B cell (primary cell): ENCODE measurements around the gene GPATCH1. TPM values are rescaled to one million over a fixed set of nuclear protein-coding genes. Genes with fewer than 3 reads are reported as not detected.
"Not testable (repeated sequence)": the region's sequence is repeated elsewhere in the genome, so short reads cannot be mapped to it uniquely, and the experiment has no call there.

Experiments used
- ATAC-seq: fragments of 200-7000 bp; cut with Tn5 transposase; one replicate; pipeline ENCODE4 v1.10.0; 2021; ENCODE audit warnings: low read depth, mild to moderate bottlenecking, moderate number of reproducible peaks, moderate library complexity
- CTCF ChIA-PET: fragments of 350-600 bp; sonication (Branson Sonifier 250); formaldehyde crosslinking; loops from one replicate; lab custom pipeline; 2021; ENCODE audit warnings: antibody characterized with exemption, inconsistent platforms; lab: Charles Lee
- POLR2A ChIA-PET: fragments of 350-600 bp; sonication (Branson Sonifier 250); formaldehyde crosslinking; loops from one replicate; lab custom pipeline; 2021; ENCODE audit warnings: antibody characterized with exemption; lab: Charles Lee
- DNase-seq: peaks from one replicate; pipeline ENCODE4 v3.0.0; 2013
- H2AFZ ChIP-seq: 2 replicates; pipeline ENCODE4 v1.6.1; 2012; ENCODE audit warnings: mild to moderate bottlenecking, low read depth, low read length; ENCODE audit not compliant: insufficient read depth, poor library complexity, severe bottlenecking
- H3K27ac ChIP-seq, 2 donors: 1 replicate in 1 of 2; 2 replicates in 1 of 2; pipeline ENCODE4 v1.5.1; 2012 to 2013; ENCODE audit warnings: low read length in 2 of 2, mild to moderate bottlenecking in 2 of 2, moderate library complexity in 1 of 2
- H3K27me3 ChIP-seq, 4 experiments: fragments of 200-600 bp in 1 of 4; sonication (generic) in 1 of 4; replicated peaks in 1 of 4; 1 replicate in 2 of 4; 2 replicates in 2 of 4; pipeline versions ENCODE4 v1.6.1 to v1.7.0; 2013 to 2016; ENCODE audit warnings: low read length in 3 of 4, mild to moderate bottlenecking in 2 of 4, mixed read lengths in 1 of 4, moderate library complexity in 1 of 4; ENCODE audit not compliant: insufficient read depth in 4 of 4, control insufficient read depth in 3 of 4; ENCODE audit errors: control extremely low read depth in 1 of 4
- H3K36me3 ChIP-seq, 2 experiments: replicated peaks in 1 of 2; 1 replicate in 1 of 2; 2 replicates in 1 of 2; pipeline versions ENCODE4 v1.6.1 to v1.7.1; 2013; ENCODE audit warnings: low read length in 1 of 2; ENCODE audit not compliant: insufficient read depth in 2 of 2, control insufficient read depth in 1 of 2; ENCODE audit errors: control extremely low read depth in 1 of 2, extremely low read depth in 1 of 2
- H3K4me1 ChIP-seq, 2 donors: fragments of 200-600 bp in 1 of 2; sonication (generic) in 1 of 2; 1 replicate in 1 of 2; 2 replicates in 1 of 2; pipeline versions ENCODE4 v1.5.1 to v1.6.1; 2013 to 2017; ENCODE audit warnings: low read length in 2 of 2; ENCODE audit not compliant: control insufficient read depth in 2 of 2, insufficient read depth in 2 of 2
- H3K4me2 ChIP-seq: replicated peaks from 2 replicates; pipeline ENCODE3; 2012; ENCODE audit warnings: mild to moderate bottlenecking, low read depth, low read length; ENCODE audit not compliant: poor library complexity, severe bottlenecking
- H3K4me3 ChIP-seq, 5 experiments: fragments of 200-600 bp in 1 of 5; sonication (generic) in 1 of 5; 1 replicate in 3 of 5; 2 replicates in 2 of 5; pipeline versions ENCODE4 v1.5.1 to v1.7.0; 2011 to 2016; ENCODE audit warnings: low read length in 4 of 5, mild to moderate bottlenecking in 4 of 5, low read depth in 2 of 5, control low read depth in 1 of 5, moderate library complexity in 1 of 5; ENCODE audit not compliant: insufficient read depth in 1 of 5; ENCODE audit errors: control extremely low read depth in 1 of 5, extremely low read depth in 1 of 5
- H3K79me2 ChIP-seq: fragments of 200-600 bp; sonication (generic); one replicate; pipeline ENCODE4 v1.6.0; 2016; ENCODE audit warnings: low read length; ENCODE audit not compliant: control insufficient read depth, insufficient read depth
- H3K9ac ChIP-seq: fragments of 200-600 bp; sonication (generic); 2 replicates; pipeline ENCODE4 v1.6.1; 2017; ENCODE audit warnings: mild to moderate bottlenecking, low read length, moderate library complexity
- H3K9me3 ChIP-seq, 3 donors: one replicate each; pipeline versions ENCODE4 v1.6.1 to v1.7.1; 2013; ENCODE audit warnings: low read length in 2 of 3; ENCODE audit not compliant: control insufficient read depth in 2 of 3, insufficient read depth in 1 of 3; ENCODE audit errors: control extremely low read depth in 1 of 3
- H4K20me1 ChIP-seq: 2 replicates; pipeline ENCODE4 v1.6.0; 2012; ENCODE audit warnings: mild to moderate bottlenecking, low read length; ENCODE audit not compliant: insufficient read depth, control insufficient read depth, poor library complexity, severe bottlenecking
- H3K27ac Mint-ChIP-seq: one replicate; pipeline ENCODE4 v1.8.0; 2021; ENCODE audit warnings: mixed read lengths
- H3K27me3 Mint-ChIP-seq: one replicate; pipeline ENCODE4 v1.8.0; 2021; ENCODE audit warnings: mixed read lengths
- H3K4me1 Mint-ChIP-seq: one replicate; pipeline ENCODE4 v1.8.0; 2021; ENCODE audit warnings: mixed read lengths
- H3K4me3 Mint-ChIP-seq: one replicate; pipeline ENCODE4 v1.8.0; 2021; ENCODE audit warnings: mixed read lengths
- H3K9me3 Mint-ChIP-seq: one replicate; pipeline ENCODE4 v1.8.0; 2022; ENCODE audit warnings: mixed read lengths; ENCODE audit not compliant: insufficient read depth
- EZH2 ChIP-seq: IDR thresholded peaks from 2 replicates; pipeline ENCODE4 v1.6.1; 2012; ENCODE audit warnings: borderline replicate concordance, low read depth, mild to moderate bottlenecking, moderate library complexity, low read length; ENCODE audit not compliant: insufficient read depth, poor library complexity, severe bottlenecking
- WGBS: methylation state at CpG from one replicate; pipeline ENCODE4 v1.1.5; 2013; ENCODE audit warnings: missing lambda C conversion rate; ENCODE audit not compliant: insufficient coverage; 5-methylcytosine and 5-hydroxymethylcytosine counted together
- intact Hi-C: fragments of 100-400 bp; cut with micrococcal nuclease; formaldehyde crosslinking; loops from one replicate; pipeline ENCODE4 v1.10.0; 2022
- polyA plus RNA-seq: library from polyadenylated mRNA; depleted of rRNA; stranded (reverse); fragments of >200 nt; gene quantifications from 2 replicates; pipeline ENCODE4 v1.2.3, GENCODE V29; 2012
- total RNA-seq, 2 donors: library from RNA; stranded (reverse); fragments of 120-200 nt in 1 of 2; gene quantifications; 1 replicate in 1 of 2; 2 replicates in 1 of 2; pipeline versions ENCODE4 v1.2.3 to v1.2.4, GENCODE V29; 2013 to 2022
- TF ChIP-seq, protein P1 (sequence below): fragments of 200-600 bp; IDR thresholded peaks from one replicate; pipeline ENCODE4 v1.8.0; 2022; ENCODE audit warnings: antibody characterized with exemption, mild to moderate bottlenecking

The GPATCH1 gene
- total and polyA plus RNA-seq, 2 donors (not counting 1 experiment from before 2014, with no cell fraction given), result 9.9 to 14.6 TPM

DNA sequence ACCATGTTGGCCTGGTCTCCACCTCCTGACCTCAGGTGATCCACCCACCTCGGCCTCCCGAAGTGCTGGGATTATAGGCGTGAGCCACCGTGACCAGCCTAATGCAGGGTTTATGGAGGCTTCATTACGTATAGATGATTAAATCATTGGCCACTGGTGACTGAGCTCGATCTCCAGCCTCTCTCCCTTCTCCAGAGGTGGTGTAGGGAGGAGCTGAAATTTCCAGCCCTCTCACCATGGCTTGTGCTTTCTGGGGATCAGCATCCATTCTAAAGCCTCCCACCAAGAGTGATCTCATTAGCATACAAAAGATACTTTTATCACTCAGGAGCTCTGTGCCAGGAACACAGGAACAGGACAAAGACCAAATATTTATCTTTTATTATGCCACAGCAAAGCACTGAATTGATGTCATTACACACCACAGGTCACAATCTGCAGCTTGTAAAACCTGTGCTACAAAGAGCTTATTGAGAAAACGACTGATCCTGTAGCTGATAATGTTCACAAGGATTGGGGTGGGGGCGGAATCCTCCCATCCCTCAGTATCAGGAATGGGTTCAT, 48.7 kb upstream of the GPATCH1 start:
- Histone ChIP-seq H3K9me3 (peaks cover 0 to 21% (median 0%) of the 10 kb centered on the region in 3 donors), H2AFZ (no peak overlapping the region), H3K4me1 (no peaks in the 10 kb centered on the region), H3K27me3 (no peaks in the 10 kb centered on the region), H3K36me3 (no peaks in the 10 kb centered on the region), H3K4me2 (no peak overlapping the region), H4K20me1 (no peaks in the 10 kb centered on the region), H3K4me3 (no peak overlapping the region), H3K27ac (no peak overlapping the region), H3K9ac (no peak overlapping the region), H3K79me2 (no peaks in the 10 kb centered on the region)
- ChIA-PET CTCF (interaction anchor here (0.6 kb wide), 1 partner anchor 49 kb away, joined by 5 read pairs; no protein-coding TSS in a partner anchor), POLR2A (no interaction called here)
- intact Hi-C loops, result no loop called here
- DNase-seq (no peak), ATAC-seq (no peak)
- 95% methylated on average over 2 of the region's 8 CpGs for WGBS
- H3K4me3 Mint-ChIP-seq, result no peak overlapping the region
- H3K27ac Mint-ChIP-seq, result no peak overlapping the region
- H3K4me1 Mint-ChIP-seq, result peaks cover 2% of the 10 kb centered on the region
- TF ChIP-seq, protein P1, sequence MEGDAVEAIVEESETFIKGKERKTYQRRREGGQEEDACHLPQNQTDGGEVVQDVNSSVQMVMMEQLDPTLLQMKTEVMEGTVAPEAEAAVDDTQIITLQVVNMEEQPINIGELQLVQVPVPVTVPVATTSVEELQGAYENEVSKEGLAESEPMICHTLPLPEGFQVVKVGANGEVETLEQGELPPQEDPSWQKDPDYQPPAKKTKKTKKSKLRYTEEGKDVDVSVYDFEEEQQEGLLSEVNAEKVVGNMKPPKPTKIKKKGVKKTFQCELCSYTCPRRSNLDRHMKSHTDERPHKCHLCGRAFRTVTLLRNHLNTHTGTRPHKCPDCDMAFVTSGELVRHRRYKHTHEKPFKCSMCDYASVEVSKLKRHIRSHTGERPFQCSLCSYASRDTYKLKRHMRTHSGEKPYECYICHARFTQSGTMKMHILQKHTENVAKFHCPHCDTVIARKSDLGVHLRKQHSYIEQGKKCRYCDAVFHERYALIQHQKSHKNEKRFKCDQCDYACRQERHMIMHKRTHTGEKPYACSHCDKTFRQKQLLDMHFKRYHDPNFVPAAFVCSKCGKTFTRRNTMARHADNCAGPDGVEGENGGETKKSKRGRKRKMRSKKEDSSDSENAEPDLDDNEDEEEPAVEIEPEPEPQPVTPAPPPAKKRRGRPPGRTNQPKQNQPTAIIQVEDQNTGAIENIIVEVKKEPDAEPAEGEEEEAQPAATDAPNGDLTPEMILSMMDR, result no peak
- TF ChIP-seq EZH2, result no peak
- no peaks in the 10 kb centered on the region for H3K9me3 Mint-ChIP-seq
- no peaks in the 10 kb centered on the region for H3K27me3 Mint-ChIP-seq

DNA sequence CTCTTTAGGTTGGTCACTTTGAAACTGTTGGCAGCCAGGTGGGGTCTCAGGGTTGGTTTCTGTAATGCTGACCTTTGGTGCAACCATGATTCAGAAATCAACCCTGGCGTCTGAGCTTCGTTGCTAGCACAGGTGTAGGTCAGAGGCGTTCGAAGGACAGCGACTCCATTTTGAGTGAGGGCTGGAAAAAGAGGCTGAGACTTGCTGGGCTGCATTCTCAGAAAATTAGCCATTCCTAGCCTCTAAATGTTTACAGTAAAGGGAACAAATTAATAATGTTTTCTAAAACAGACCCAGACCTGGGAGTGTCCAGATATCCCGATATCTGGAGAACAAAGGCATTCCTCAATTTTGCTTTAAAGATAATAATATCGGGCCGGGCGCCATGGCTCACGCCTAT, 45.5 kb upstream of the GPATCH1 start:
- Histone ChIP-seq H3K27me3 (no peaks in the 10 kb centered on the region), H3K4me1 (no peaks in the 10 kb centered on the region), H3K9ac (no peak overlapping the region), H3K9me3 (peaks cover 0 to 3% (median 0%) of the 10 kb centered on the region in 3 donors), H2AFZ (no peak overlapping the region), H3K4me2 (no peak overlapping the region), H3K36me3 (no peaks in the 10 kb centered on the region), H3K27ac (no peak overlapping the region), H3K4me3 (no peak overlapping the region), H3K79me2 (no peaks in the 10 kb centered on the region), H4K20me1 (no peaks in the 10 kb centered on the region)
- ATAC-seq, result no peak
- ChIA-PET CTCF (no interaction called here), POLR2A (no interaction called here)
- TF ChIP-seq, protein P1, result no peak
- no peak for TF ChIP-seq EZH2
- H3K4me1 Mint-ChIP-seq, result peaks cover 8% of the 10 kb centered on the region
- H3K27ac Mint-ChIP-seq, result no peak overlapping the region
- H3K4me3 Mint-ChIP-seq, result no peak overlapping the region
- 98% methylated on average over 9 of the region's 10 CpGs for WGBS
- intact Hi-C loops, result no loop called here
- no peaks in the 10 kb centered on the region for H3K9me3 Mint-ChIP-seq
- no peaks in the 10 kb centered on the region for H3K27me3 Mint-ChIP-seq
- no peak for DNase-seq

DNA sequence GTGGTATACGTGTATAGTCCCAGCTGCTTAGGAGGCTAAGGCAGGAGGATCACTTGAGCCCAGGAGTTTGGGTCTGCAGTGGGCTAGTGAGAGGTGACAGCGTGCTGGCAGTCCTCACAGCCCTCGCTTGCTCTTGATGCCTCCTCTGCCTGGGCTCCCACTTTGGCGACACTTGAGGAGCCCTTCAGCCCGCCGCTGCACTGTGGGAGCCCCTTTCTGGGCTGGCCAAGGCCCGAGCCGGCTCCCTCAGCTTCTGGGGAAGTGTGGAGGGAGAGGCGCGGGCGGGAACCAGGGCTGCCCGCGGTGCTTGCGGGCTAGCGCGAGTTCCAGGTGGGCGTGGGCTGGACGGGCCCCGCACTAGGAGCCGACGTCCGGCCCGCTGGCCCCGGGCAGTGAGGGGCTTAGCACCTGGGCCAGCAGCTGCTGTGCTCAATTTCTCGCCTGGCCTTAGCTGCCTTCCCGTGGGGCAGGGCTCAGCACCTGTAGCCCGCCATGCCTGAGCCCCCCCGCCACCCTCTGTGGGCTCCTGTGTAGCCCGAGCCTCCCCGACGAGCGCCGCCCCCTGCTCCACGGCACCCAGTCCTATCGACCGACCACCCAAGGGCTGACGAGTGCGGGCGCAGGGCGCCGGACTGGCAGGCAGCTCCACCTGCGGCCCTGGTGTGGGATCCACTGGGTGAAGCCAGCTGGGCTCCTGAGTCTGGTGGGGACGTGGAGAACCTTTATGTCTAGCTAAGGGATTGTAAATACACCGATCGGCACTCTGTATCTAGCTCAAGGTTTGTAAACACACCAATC, 44.4 kb upstream of the GPATCH1 start:
- H3K9me3 ChIP-seq, H3K27ac Mint-ChIP-seq, CTCF ChIA-PET: not testable (repeated sequence)

More for the DNA sequence above, 44.4 kb upstream of the GPATCH1 start:
- H4K20me1 ChIP-seq, POLR2A ChIA-PET, H3K36me3 ChIP-seq, H3K4me2 ChIP-seq, ATAC-seq, H3K27ac ChIP-seq, H3K27me3 Mint-ChIP-seq, H3K4me3 ChIP-seq, H2AFZ ChIP-seq, intact Hi-C loops, H3K4me1 Mint-ChIP-seq, H3K79me2 ChIP-seq, H3K4me1 ChIP-seq, H3K9ac ChIP-seq, H3K4me3 Mint-ChIP-seq, DNase-seq, H3K9me3 Mint-ChIP-seq, H3K27me3 ChIP-seq: not testable (repeated sequence)
- WGBS, result 98% methylated on average over 34 of the region's 45 CpGs
